ENCODE data around the gene XAGE2.

The XAGE2 gene

GRCh38 chrX:52361941-52362340, 6.9 kb upstream of the XAGE2 start:
- DNase-seq (ENCODE audit: low read depth), result no peak
- TF ChIP-seq MYC (IDR thresholded peaks at IDR 0.05; ENCODE audit: low read depth, low read length), result no peak
- TF ChIP-seq POLR2A (IDR thresholded peaks at IDR 0.05; ENCODE audit: extremely low read depth, insufficient read length), result no peak
- TF ChIP-seq CTCF (IDR thresholded peaks at IDR 0.05; ENCODE audit: low read depth, low read length), result no peak
- no peak for TF ChIP-seq MAX (IDR thresholded peaks at IDR 0.05; ENCODE audit: low read depth, low read length)
- H3K4me3 ChIP-seq (ENCODE audit: low read depth, low read length), result no peak overlapping the region

GRCh38 chrX:52363247-52363883, 5.5 kb upstream of the XAGE2 start:
- DNase-seq (ENCODE audit: low read depth), result peak; percentile 22
- TF ChIP-seq CTCF (IDR thresholded peaks at IDR 0.05; ENCODE audit: low read depth, low read length), result no peak
- no peak for TF ChIP-seq POLR2A (IDR thresholded peaks at IDR 0.05; ENCODE audit: extremely low read depth, insufficient read length)
- no peak for TF ChIP-seq MYC (IDR thresholded peaks at IDR 0.05; ENCODE audit: low read depth, low read length)
- H3K4me3 ChIP-seq (ENCODE audit: low read depth, low read length), result no peak overlapping the region

GRCh38 chrX:52378870-52379269, 10.0 kb downstream of the XAGE2 start:
- H3K4me3 ChIP-seq (ENCODE audit: low read depth, low read length), result no peak overlapping the region
- DNase-seq (ENCODE audit: low read depth), result no peak
- TF ChIP-seq CTCF (IDR thresholded peaks at IDR 0.05; ENCODE audit: low read depth, low read length) (no peak), MAX (IDR thresholded peaks at IDR 0.05; ENCODE audit: low read depth, low read length) (no peak), POLR2A (IDR thresholded peaks at IDR 0.05; ENCODE audit: extremely low read depth, insufficient read length) (no peak), MYC (IDR thresholded peaks at IDR 0.05; ENCODE audit: low read depth, low read length) (no peak)

GRCh38 chrX:52380993-52381392, 12.2 kb downstream of the XAGE2 start:
- TF ChIP-seq POLR2A (IDR thresholded peaks at IDR 0.05; ENCODE audit: extremely low read depth, insufficient read length) (no peak), CTCF (IDR thresholded peaks at IDR 0.05; ENCODE audit: low read depth, low read length) (no peak)
- H3K4me3 ChIP-seq (ENCODE audit: low read depth, low read length), result no peak overlapping the region
- no peak for DNase-seq (ENCODE audit: low read depth)

- DNase-seq (ENCODE audit: low read depth), result no peak
- no peak overlapping the region for H3K4me3 ChIP-seq (ENCODE audit: low read depth, low read length)
- TF ChIP-seq MAX (IDR thresholded peaks at IDR 0.05; ENCODE audit: low read depth, low read length) (no peak), POLR2A (IDR thresholded peaks at IDR 0.05; ENCODE audit: extremely low read depth, insufficient read length) (no peak), CTCF (IDR thresholded peaks at IDR 0.05; ENCODE audit: low read depth, low read length) (no peak), MYC (IDR thresholded peaks at IDR 0.05; ENCODE audit: low read depth, low read length) (no peak)
Measured at GRCh38 chrX:52410439-52411394, 41.9 kb downstream of the XAGE2 start.
